Activated CD4-positive, CD25-positive, alpha-beta regulatory T cell treated with anti-CD3 and anti-CD28 coated beads, Interleukin-2, amount 50 U/mL, for 24 hours (primary cell): ENCODE measurements around the gene ISOC2.
"Not testable (repeated sequence)": the region's sequence is repeated elsewhere in the genome, so short reads cannot be mapped to it uniquely, and the experiment has no call there.

Experiments
- ATAC-seq, 2 donors: fragments of 150-1000 bp; cut with Tn5 transposase; one replicate each; pipeline ENCODE4 v1.10.0; 2021; ENCODE audit warnings: mild to moderate bottlenecking in 1 of 2, moderate library complexity in 1 of 2

The ISOC2 gene

GRCh38 chr19:55437410-55437809 is 24.0 kb downstream of the ISOC2 start:
- no peak for ATAC-seq

GRCh38 chr19:55436847-55437246 is 24.6 kb downstream of the ISOC2 start:
- no peak for ATAC-seq

- no peak for ATAC-seq
Observed at GRCh38 chr19:55435020-55435419, 26.4 kb downstream of the ISOC2 start.

GRCh38 chr19:55434356-55434919 is 27.0 kb downstream of the ISOC2 start:
- no peak for ATAC-seq

- no peak for ATAC-seq
Observed at GRCh38 chr19:55433292-55433691, 28.1 kb downstream of the ISOC2 start.

- ATAC-seq = no peak
Observed at GRCh38 chr19:55432241-55432959, 29.0 kb downstream of the ISOC2 start.

- ATAC-seq = no peak
Observed at GRCh38 chr19:55431183-55431582, 30.3 kb downstream of the ISOC2 start.

GRCh38 chr19:55426042-55426441 is 35.4 kb downstream of the ISOC2 start:
- no peak for ATAC-seq

GRCh38 chr19:55424518-55424917 is 36.9 kb downstream of the ISOC2 start:
- ATAC-seq = no peak

GRCh38 chr19:55423225-55424005 is 38.0 kb downstream of the ISOC2 start:
- no peak for ATAC-seq

GRCh38 chr19:55421281-55421680 is 40.2 kb downstream of the ISOC2 start:
- ATAC-seq = not testable (repeated sequence)

- ATAC-seq = no peak
Observed at GRCh38 chr19:55419624-55420236, 41.7 kb downstream of the ISOC2 start.

GRCh38 chr19:55419103-55419502 is 42.3 kb downstream of the ISOC2 start:
- no peak for ATAC-seq

GRCh38 chr19:55418185-55418584 is 43.3 kb downstream of the ISOC2 start:
- ATAC-seq = peak in 1 of 2 donors; percentile 71

GRCh38 chr19:55410168-55410567 is 51.3 kb downstream of the ISOC2 start:
- no peak for ATAC-seq

- not testable (repeated sequence) for ATAC-seq
Observed at GRCh38 chr19:55409179-55409578, 52.3 kb downstream of the ISOC2 start.

GRCh38 chr19:55408533-55408872 is 52.9 kb downstream of the ISOC2 start:
- ATAC-seq = no peak

- peak; percentile 95 for ATAC-seq
Observed at GRCh38 chr19:55407800-55408532, 53.5 kb downstream of the ISOC2 start.

- peak in 1 of 2 donors; percentile 0 for ATAC-seq
Observed at GRCh38 chr19:55407550-55407799, 54.0 kb downstream of the ISOC2 start, which contains the start of gene UBE2S. UBE2S (minus strand) TSS chr19:55407788; CDS start chr19:55407589, 199 bp downstream.

- ATAC-seq = no peak
Observed at GRCh38 chr19:55406826-55407549, 54.5 kb downstream of the ISOC2 start.

GRCh38 chr19:55406091-55406825 is 55.2 kb downstream of the ISOC2 start:
- ATAC-seq = no peak

- no peak for ATAC-seq
Observed at GRCh38 chr19:55405638-55406037, 55.8 kb downstream of the ISOC2 start.
